Transverse colon (tissue), 4 donors: ENCODE results near the gene PPP4R4. TPM values are rescaled to one million over a fixed set of nuclear protein-coding genes. Genes with fewer than 3 reads are reported as not detected.

Experiments
- DNase-seq: peaks from one replicate; pipeline ENCODE4 v3.0.0-alpha.2; 2019
- H3K27ac ChIP-seq, 4 donors: fragments of 200-600 bp; sonication (generic); 2 replicates each; pipeline ENCODE4 v1.5.1; 2016 to 2018; ENCODE audit warnings: inconsistent platforms in 4 of 4
- H3K27me3 ChIP-seq: fragments of 200-600 bp; sonication (generic); 2 replicates; pipeline ENCODE4 v1.5.1; 2017; ENCODE audit warnings: inconsistent platforms
- H3K36me3 ChIP-seq, 4 donors: fragments of 200-600 bp; sonication (generic); 2 replicates each; pipeline ENCODE4 v1.5.1; 2017 to 2019; ENCODE audit warnings: inconsistent platforms in 4 of 4
- H3K4me1 ChIP-seq, 4 donors: fragments of 200-600 bp; sonication (generic); 2 replicates each; pipeline ENCODE4 v1.5.1; 2017 to 2020; ENCODE audit warnings: inconsistent platforms in 4 of 4
- H3K4me3 ChIP-seq, 4 donors: fragments of 200-600 bp; sonication (generic); 1 replicate in 1 of 4; 2 replicates in 3 of 4; pipeline versions ENCODE4 v1.5.1 to v1.6.1; 2017 to 2019; ENCODE audit warnings: inconsistent platforms in 4 of 4
- H3K9me3 ChIP-seq, 2 donors: fragments of 200-600 bp; sonication (generic); 2 replicates each; pipeline ENCODE4 v1.5.1; 2017 to 2019; ENCODE audit warnings: inconsistent platforms in 2 of 2
- EP300 ChIP-seq: sonication (generic); formaldehyde crosslinking; IDR thresholded peaks from one replicate; pipeline ENCODE4 v1.6.1; 2017; ENCODE audit warnings: antibody characterized with exemption, low read depth
- POLR2A ChIP-seq: fragments of 450-650 bp; IDR thresholded peaks from one replicate; pipeline ENCODE4 v1.6.1; 2016; ENCODE audit warnings: antibody characterized with exemption, mild to moderate bottlenecking, moderate library complexity
- POLR2AphosphoS5 ChIP-seq, 3 donors: sonication (generic); formaldehyde crosslinking; IDR thresholded peaks; one replicate each; pipeline ENCODE4 v1.6.1; 2016; ENCODE audit warnings: antibody characterized with exemption in 3 of 3
- WGBS, 2 donors: methylation state at CpG; one replicate each; pipeline ENCODE4 v1.1.5; 2018; ENCODE audit warnings: low coverage in 1 of 2; 5-methylcytosine and 5-hydroxymethylcytosine counted together
- in situ Hi-C, 4 donors: fragments of 200-750 bp; cut with MboI; loops; one replicate each; pipeline versions ENCODE4 v1.15.0 to v1.15.1; 2017; ENCODE audit warnings: low sequenced_read_pairs in 3 of 4, low pct_ligation_motif_present in 1 of 4, low pct_unique_long_range_greater_than_20kb in 1 of 4
- intact Hi-C: fragments of 100-400 bp; cut with DNase I; formaldehyde crosslinking; loops from one replicate; pipeline ENCODE4 v1.15.1; 2023; ENCODE audit warnings: low total_unique reads
- total RNA-seq, 4 donors: library from RNA; depleted of rRNA; stranded (reverse); fragments of >200 nt; gene quantifications; one replicate each; pipeline ENCODE4 v1.1.0, GENCODE V29; 2016
- TF ChIP-seq, protein P1 (sequence below), 5 experiments: fragments of 200-600 bp in 3 of 5; fragments of 450-650 bp in 2 of 5; sonication (generic) in 3 of 5; IDR thresholded peaks; 1 replicate in 2 of 5; 2 replicates in 3 of 5; pipeline ENCODE4 v1.5.1; 2016 to 2017; ENCODE audit warnings: antibody characterized with exemption in 5 of 5, inconsistent platforms in 3 of 5, mild to moderate bottlenecking in 2 of 5, moderate library complexity in 1 of 5

The PPP4R4 gene
- total RNA-seq, 4 donors from 2014 or later: not detected

DNA sequence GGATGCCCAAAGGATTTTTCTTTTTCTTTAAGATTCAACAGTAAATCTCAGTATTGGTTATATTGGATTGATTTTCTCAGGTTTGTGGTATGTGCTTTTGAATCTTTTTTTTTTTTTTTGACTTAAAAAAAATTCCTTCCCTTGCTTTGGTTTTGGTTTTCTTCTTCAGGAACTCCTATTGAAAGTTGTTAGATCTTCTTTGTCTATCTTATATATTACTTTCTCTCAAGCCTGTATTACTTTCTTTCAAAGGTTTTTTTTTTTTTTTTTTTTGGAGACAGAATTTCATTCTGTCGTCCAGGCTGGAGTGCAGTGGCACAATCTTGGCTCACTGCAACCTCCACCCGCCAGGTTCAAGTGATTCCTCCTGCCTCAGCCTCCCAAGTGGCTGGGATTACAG lies 21.9 kb downstream of the PPP4R4 start:
- H3K27me3 ChIP-seq: peaks cover 12% of the 10 kb centered on the region
- no peak overlapping the region for H3K27ac ChIP-seq
- TF ChIP-seq POLR2AphosphoS5 (IDR thresholded peaks at IDR 0.05) (no peak), POLR2A (no peak), EP300 (no peak)
- TF ChIP-seq, protein P1, sequence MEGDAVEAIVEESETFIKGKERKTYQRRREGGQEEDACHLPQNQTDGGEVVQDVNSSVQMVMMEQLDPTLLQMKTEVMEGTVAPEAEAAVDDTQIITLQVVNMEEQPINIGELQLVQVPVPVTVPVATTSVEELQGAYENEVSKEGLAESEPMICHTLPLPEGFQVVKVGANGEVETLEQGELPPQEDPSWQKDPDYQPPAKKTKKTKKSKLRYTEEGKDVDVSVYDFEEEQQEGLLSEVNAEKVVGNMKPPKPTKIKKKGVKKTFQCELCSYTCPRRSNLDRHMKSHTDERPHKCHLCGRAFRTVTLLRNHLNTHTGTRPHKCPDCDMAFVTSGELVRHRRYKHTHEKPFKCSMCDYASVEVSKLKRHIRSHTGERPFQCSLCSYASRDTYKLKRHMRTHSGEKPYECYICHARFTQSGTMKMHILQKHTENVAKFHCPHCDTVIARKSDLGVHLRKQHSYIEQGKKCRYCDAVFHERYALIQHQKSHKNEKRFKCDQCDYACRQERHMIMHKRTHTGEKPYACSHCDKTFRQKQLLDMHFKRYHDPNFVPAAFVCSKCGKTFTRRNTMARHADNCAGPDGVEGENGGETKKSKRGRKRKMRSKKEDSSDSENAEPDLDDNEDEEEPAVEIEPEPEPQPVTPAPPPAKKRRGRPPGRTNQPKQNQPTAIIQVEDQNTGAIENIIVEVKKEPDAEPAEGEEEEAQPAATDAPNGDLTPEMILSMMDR (IDR thresholded peaks at IDR 0.05): no peak
- H3K4me3 ChIP-seq: no peak overlapping the region
- in situ Hi-C loops: no loop called here
- H3K36me3 ChIP-seq: no peaks in the 10 kb centered on the region
- DNase-seq: no peak
- WGBS, 2 donors: 81 to 86% methylated on average over 2 of the region's 2 CpGs
- intact Hi-C loops: no loop called here
- no peaks in the 10 kb centered on the region for H3K9me3 ChIP-seq
- no peaks in the 10 kb centered on the region for H3K4me1 ChIP-seq

- Histone ChIP-seq H3K4me3 (no peak overlapping the region), H3K4me1 (no peaks in the 10 kb centered on the region), H3K27me3 (peaks cover 7% of the 10 kb centered on the region), H3K27ac (no peak overlapping the region), H3K9me3 (no peaks in the 10 kb centered on the region), H3K36me3 (no peaks in the 10 kb centered on the region)
- DNase-seq: no peak
- in situ Hi-C loops: no loop called here
- 55 to 63% methylated on average over 2 of the region's 2 CpGs for WGBS, 2 donors
- no peak for TF ChIP-seq POLR2AphosphoS5 (IDR thresholded peaks at IDR 0.05)
- TF ChIP-seq EP300: no peak
- no peak for TF ChIP-seq POLR2A
- TF ChIP-seq, protein P1 (IDR thresholded peaks at IDR 0.05): no peak
- intact Hi-C loops: no loop called here
These were observed 29.5 kb downstream of the PPP4R4 start for GRCh38 chr14:94203473-94204210.

DNA sequence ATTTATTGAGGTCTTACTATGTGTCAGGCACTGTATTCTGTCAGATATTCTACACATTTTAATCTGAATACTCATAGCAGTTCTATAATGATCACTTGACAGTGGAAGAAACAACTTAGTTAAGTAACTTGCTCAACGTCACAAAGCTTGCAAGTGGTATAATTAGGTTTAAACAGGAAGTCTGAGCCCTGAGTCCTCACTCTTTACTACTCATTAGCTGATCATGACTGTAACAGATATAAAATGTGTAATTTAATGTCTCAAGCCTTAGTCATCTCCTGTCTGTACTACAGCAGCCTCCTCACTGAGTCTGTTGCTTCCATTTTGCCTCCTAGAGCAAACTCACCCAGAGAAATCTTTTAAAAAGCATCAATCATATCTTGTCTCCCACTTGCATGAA lies 38.9 kb downstream of the PPP4R4 start:
- Histone ChIP-seq H3K27me3 (no peaks in the 10 kb centered on the region), H3K36me3 (no peaks in the 10 kb centered on the region), H3K27ac (no peak overlapping the region), H3K9me3 (no peaks in the 10 kb centered on the region), H3K4me3 (no peak overlapping the region), H3K4me1 (no peaks in the 10 kb centered on the region)
- in situ Hi-C loops (no loop called here), intact Hi-C loops (no loop called here)
- WGBS, 2 donors: 54 to 80% methylated on average over 1 of the region's 1 CpG
- DNase-seq: no peak
- TF ChIP-seq POLR2AphosphoS5 (IDR thresholded peaks at IDR 0.05) (no peak), POLR2A (no peak), EP300 (no peak)
- TF ChIP-seq, protein P1 (IDR thresholded peaks at IDR 0.05): no peak

- WGBS, 2 donors: 81 to 83% methylated on average over 1 to 2 of the region's 2 CpGs
- no peak for DNase-seq
- in situ Hi-C loops: no loop called here
- no peaks in the 10 kb centered on the region for H3K36me3 ChIP-seq
- no peaks in the 10 kb centered on the region for H3K9me3 ChIP-seq
- intact Hi-C loops: no loop called here
- no peak overlapping the region for H3K4me3 ChIP-seq
- H3K27ac ChIP-seq: no peak overlapping the region
- no peaks in the 10 kb centered on the region for H3K27me3 ChIP-seq
- TF ChIP-seq, protein P1 (IDR thresholded peaks at IDR 0.05): no peak
- no peak for TF ChIP-seq POLR2AphosphoS5 (IDR thresholded peaks at IDR 0.05)
- no peak for TF ChIP-seq POLR2A
- H3K4me1 ChIP-seq: no peaks in the 10 kb centered on the region
These were observed 39.6 kb downstream of the PPP4R4 start for GRCh38 chr14:94213741-94214140.
